DMS79 (cell line): ENCODE data around the gene SBF1.
"Not testable (repeated sequence)": the region's sequence is repeated elsewhere in the genome, so short reads cannot be mapped to it uniquely, and the experiment has no call there.

Experiments used
- DNase-seq: peaks from one replicate; lab custom pipeline; 2025; lab: John Stamatoyannopoulos, UW

Gene SBF1

DNA sequence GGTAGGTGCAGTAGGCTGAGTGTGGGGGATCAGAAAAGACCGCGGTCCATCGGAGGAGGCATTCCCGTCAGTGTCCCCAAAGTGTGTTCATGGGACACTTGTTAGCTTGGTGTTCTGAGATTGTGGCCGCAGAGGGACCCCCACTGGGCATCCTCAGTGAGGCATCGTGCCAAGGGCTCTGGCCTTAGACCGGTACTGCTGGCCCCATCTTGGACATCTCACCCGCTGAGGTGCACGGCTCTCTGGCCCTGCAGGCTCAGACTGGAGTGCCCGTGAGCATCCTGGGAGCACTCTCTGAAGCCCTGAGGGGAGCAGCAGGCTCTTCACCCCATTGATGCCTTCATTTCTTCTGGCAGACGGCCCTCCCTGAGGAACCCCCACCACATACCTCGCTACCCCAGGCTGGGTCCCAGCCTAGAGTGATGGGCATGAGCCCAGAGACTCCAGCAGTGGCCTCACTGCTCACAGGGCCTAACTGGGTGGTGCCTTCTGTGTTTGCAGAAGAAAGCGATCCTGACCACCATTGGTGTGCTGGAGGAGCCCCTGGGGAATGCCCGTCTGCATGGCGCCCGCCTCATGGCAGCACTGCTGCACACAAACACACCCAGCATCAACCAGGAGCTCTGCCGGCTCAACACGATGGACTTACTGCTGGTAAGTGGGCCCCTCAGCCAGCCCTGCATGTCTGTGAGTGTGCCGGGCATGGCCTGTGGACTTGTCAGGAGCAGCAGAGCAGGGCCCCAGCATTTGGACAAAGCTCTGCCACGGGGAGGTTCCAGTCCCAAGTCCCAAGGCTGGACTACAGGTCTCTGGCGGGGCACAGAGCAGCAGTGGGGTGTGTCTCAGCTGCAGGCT is 51.6 kb downstream of the SBF1 start:
- DNase-seq = no peak

DNA sequence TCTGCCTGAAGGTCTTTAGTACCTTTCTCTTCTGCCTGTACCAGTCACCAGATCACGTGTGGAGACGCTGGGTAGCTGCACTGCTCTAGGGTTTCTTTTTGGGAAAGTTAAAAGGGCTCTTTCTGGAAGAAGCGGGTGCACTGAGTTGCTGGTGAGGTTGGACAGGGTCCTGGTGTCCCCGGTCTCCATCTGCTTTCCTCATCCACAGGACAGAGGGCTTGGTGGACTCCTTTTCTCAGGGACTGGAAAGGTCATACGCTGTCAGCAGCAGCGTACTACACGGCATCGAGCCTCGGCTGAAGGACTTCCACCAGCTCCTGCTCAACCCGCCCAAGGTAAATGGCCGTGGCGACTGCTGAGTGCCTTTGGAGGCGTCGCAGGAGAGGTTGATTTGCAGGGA is 52.8 kb downstream of the SBF1 start:
- no peak for DNase-seq

DNA sequence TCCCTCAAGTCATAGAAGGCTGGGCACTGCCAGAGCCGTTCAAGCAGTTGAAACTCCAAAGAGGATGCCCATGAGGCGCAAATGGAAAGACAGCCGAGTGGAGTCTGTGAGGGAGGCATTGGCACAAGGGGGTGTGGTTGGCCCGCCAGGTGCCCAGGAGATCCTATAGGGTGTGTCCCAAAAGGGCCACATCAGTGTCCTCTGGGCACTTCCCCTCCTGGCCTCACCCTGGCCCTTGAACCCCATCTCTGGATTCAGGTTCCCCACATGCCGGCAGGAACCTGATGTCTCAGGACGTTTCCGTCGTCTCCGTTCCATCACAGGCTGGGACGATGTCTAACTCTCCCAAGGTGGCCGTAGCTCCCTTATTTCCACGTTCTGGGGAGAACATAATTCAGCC is 54.3 kb downstream of the SBF1 start:
- no peak for DNase-seq

DNA sequence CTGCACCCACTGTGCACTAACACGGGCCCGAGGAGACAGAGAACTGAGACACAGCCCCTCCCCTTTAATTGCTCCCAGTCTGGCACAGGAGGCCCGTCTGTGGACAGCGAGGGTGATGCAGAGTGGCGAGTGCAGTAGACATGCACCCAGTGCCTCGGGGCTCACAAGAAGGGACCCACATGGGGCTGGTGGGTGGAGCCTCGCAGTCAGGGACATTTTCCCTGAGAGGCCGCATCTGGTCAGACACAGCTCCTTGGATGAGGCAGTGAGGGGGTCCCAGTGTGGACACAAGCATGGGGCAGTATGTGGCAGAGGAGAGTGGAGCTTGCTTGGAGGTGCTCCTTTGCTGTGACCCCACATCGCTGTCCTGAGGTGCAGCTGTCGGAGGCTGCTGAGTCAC is 54.8 kb downstream of the SBF1 start:
- DNase-seq = no peak

DNA sequence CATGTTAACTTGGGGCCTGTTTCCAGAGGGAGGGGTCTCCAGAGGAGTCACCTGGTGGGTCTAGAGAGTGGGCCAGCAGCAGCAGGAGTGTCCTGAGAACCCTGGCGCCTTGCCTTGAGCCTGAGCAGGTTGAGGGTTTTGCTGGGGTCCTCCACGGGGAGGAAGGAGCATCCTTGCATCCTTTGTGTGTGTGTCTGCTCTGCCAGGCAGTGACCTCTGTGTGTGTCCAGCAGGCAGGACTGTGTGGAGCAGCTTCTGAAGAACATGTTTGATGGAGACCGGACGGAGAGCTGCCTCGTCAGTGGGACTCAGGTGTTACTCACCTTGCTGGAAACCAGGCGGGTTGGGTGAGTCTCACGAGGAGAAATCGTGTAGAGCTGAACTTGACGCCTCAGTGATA is 55.7 kb downstream of the SBF1 start:
- no peak for DNase-seq

DNA sequence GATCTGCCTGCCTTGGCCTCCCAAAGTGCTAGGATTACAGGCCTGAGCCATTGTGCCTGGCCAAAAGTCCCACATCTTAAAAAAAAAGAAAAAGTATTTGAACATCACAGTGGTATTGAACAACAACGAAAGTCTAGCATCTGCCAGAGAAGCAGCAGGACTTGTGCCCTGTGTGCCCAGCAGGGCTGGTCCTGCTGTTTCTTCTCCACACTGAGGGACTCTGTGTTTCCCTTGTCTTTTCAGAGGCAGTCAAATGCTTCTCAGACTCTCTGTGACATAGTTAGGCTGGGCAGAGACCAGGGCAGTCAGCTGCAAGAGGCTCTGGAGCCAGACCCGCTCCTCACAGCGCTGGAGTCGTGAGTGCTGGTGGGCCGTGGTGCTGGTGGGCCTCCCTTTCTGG is 56.2 kb downstream of the SBF1 start:
- no peak for DNase-seq

DNA sequence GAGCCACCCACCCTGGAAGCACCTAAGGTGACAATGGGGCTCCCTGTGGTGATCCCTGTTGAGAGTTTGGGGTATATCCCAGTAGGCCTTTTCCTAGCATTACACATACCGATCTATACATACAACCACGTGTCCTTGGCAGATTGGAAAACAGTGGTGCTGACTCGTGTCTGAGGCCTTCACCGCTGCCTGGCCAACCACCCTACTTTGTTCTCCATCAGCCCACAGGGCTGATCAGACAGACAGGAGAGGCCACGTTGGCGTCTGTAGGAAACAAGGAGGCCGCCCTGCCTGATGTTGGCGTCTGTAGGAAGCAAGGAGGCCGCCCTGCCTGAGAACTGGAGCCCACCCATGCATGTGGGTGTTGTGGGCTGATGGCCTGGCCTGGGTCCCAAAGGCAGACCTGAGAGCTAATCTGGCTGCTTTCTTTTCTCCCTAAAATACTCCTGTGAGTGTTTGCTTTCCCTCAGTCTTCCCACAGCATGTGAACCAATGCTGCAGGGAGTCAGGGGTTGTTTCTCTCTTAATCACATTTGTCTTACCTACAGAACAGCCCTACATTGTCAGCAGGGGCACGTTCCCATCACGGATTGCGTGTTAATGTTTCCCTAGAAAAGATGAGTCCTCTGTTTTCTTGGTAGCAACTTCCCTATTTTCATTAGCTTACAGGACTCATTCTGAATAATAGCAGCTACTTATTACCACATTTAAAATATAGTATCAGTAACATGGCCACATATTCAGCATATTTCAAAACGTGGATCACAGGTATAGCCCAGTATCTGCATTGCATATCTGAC is 57.2 kb downstream of the SBF1 start:
- no peak for DNase-seq

DNA sequence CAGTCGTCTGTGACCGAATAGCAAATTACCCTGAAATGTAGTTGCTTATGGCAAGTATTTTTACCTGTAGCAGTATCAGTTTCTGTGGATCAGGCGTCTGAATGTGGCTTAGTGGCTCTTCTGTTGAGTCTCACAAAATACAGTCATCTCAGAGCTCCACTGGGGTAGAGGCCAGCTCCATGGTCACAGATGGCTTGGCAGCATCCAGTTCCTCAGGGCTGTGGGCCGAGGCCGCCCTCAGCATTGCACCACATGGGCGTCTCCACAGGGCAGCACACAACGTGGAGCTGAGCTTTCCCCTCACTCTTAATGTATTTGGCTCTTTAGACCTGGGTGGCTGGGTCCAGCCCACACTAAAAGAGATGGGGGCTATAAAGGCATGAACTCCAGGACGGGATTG is 57.8 kb downstream of the SBF1 start:
- no peak for DNase-seq

DNA sequence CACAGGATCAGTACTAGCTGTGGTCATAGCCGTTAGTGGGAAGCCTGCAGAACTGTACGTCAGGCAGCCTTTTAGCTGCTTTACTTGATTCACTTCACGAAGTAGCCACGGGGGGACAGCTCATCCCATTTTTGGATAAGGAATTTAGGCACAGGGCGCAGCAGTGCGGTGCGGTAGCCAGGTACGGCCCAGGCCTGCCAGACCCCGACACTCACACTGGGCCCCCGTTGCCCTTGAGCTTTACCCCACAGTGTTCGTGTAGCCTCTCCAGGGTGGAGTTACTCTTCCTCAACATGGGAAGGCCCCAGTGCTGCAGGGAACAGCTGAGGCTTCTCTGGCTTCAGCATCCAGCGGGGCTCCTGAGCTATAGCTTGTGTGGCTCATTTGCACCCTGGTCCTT is 59.4 kb downstream of the SBF1 start:
- DNase-seq = no peak

DNA sequence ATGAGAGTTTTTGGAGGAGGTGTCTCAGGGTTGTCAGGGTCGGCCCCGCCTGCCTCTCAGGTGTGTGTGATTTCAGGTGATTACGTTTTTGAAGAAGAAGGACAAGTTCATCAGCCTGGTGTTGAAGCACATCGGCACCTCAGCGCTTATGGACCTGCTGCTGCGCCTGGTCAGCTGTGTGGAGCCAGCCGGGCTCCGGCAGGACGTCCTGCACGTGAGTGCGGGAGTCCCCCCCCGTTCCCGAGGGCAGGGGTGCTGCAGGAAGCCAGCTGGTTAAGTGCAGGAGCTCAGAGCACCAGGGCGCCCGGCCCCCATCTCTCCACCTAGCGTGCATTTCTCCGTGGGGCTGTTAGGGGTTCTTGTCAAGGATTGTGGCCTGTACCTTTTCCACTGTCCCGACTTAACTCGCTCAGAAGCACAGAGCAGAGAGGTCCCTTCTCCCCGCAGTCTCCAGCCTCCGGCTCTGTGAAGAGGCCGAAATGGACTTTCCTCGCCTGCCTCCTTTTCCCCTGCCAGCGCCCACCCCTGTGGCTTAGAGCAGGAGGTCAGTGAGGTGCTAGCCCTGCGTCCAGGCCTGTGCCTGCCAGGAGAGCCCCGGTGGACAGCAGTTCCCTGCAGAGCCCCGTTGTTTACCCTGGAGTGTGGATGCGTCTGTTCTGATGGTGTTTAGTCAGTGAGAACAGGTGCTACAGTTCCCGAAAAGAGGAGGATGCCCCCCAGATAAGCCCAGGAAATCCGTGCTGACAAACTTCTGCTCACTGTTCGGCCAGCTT is 60.2 kb downstream of the SBF1 start:
- DNase-seq = no peak

DNA sequence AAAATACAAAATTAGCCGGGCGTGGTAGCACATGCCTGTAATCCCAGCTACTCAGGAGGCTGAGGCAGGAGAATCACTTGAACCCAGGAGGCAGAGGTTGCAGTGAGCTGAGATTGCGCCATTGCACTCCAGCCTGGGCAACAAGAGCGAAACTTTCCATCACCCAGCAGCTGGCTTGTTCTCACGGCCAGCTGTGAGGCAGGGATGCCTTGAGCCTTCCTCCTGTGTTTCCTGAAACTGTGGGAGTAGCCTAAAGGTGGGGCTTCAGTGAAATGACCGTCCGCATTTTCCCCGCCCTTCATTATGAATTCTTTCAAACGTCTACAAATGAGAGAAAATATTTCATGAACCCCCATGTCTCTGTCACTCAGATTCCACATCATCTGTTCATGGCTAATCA is 65.9 kb downstream of the SBF1 start:
- DNase-seq = not testable (repeated sequence)

DNA sequence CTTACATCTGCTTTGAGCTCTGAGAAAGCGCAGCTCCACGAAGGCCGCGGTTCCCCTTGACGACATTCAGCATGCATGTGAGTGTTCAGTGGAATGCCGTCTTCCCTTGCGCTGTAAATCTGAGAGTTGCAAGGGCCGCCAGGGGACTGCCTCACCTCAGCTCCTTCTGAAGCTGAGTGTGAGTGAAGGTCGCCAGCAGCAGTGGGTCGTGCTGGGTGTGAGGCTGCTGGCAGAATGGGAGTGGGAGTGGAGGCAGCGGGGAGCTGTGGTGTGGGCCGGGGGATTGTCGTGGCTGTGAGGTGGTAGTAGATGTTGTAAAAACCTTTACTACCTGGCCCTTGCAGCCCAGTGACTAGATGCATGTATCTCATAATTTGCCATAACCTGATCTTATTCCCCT is 66.5 kb downstream of the SBF1 start:
- no peak for DNase-seq

DNA sequence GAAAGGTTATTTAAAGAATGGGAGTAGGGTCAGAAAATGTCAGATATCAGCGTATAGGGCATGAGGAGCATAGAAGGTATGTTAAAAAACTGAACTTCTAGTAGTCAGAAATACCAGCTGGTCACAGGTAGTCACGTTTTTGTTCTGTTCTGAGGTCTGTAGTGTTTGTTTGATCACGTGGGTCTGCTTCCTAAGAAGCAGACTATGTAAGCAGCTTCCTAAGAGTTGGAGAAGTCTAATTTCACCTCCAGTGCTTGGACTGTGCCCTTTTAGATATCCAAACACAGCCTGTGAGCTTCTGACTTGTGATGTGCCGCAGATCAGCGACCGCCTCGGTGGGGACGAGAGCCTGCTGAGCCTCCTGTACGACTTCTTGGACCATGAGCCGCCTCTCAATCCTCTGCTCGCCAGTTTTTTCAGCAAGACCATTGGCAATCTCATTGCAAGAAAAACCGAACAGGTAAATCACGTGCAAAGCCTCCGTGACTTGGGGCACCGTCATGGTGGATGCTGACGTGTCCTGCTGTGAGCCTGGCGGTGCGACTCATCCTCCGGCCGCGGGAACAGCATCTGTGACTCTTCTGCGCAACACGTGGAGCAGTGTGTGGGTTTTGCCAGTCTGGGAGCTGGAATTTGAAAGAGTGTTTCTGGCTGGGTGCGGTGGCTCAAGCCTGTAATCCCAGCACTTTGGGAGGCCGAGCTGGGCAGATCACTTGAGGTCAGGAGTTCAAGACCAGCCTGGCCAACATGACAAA is 68.2 kb downstream of the SBF1 start:
- DNase-seq = no peak

DNA sequence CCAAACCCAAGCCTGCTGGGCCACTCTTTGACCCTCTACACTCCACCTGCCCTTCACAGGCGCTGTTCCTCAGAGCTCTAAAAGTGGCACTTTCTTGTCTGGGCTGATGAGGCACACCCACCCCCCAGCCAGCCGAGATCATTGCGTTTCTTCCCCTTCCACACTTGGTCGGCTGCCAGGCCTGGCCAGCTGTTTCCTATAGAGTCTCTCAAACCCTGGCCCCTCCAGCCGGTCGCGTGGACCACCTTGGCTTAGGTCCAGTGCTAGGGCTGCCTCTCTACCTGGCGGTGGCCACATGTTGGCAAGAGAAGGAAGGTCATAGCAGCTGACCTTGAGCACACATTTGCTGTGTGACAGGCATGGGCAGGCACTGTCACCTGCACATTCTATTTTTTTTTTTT is 71.1 kb downstream of the SBF1 start:
- no peak for DNase-seq

DNA sequence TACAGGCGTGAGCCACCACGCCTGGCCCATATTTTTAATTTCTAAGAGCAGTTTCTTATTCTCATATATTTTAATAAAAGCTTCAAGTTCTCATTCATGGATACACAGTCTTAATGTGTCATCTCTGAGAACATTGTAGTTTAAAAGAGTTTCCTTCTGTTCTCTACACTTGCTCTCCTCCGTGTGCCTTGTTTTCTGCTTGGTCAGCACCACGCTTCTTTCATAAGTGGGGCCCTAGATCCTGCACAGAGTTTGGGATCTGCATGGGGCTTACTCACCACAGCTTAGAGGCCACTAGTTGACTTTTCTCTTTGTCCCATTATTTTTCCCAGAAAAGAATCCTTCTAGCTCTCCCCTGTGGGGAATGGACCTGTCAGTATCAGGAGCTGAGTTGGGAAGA is 72.9 kb downstream of the SBF1 start:
- no peak for DNase-seq

DNA sequence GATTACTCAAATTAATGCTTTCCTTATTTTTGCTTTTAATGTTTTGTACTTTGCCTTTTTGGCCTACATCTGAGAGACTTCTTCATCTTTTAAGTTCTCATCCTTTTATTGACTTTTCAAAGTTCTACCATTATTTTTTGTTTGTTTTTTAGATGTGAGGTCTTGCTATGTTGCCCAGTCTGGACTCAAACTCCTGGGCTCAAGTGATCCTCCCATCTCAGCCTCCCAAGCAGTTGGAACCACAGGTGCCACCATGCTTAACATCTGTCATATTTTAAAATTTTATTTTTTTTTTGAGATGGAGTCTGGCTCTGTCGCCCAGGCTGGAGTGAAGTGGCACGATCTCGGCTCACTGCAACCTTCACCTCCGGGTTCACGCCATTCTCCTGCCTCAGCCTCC is 73.9 kb downstream of the SBF1 start:
- DNase-seq = no peak

DNA sequence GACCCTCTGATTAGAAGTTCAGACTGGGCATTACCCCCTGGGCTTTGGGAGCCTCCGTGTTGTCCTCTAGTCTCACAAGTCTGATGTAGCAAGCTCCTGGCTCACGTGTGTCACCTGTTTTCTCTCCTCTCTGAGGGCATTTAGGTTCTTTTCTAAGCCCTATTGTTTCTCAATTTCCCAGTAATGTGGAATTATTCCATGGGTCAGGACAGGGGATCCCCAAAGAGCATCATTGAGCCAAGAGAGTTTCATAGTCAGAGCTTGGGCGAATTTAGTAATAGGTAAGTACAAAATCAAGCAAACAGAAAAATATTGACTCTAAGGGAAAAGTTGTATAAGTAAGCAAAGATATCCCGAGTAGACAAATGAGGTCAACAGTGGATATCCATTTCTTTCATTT is 74.4 kb downstream of the SBF1 start:
- DNase-seq = no peak

DNA sequence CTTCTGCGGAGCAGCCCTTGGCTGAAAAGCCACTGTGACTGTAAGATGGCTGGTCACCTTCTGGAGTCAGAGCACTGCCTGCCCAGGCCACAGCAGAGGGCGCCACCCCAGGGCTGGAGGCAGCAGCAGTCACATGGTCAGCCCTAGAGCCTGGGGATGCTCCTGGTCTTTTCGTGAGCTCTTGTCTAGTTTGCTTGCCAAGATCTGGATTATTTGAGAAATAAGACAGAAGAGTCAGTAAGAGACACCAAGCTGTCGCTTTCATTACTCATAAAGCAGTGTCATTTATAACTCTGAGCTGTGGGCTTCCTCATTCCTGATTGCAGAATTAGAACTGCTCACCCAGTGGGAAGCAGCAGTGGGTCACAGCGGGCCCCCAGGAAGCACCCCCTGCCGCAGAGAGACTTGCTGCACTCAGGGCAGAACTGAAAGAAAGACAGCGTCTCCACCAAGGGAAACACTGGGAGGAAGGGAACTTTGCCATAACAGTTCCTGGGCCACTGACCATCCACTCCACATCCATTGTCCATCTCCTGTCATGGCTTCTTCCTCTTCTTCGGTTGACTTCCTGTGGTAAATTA is 75.0 kb downstream of the SBF1 start:
- no peak for DNase-seq

DNA sequence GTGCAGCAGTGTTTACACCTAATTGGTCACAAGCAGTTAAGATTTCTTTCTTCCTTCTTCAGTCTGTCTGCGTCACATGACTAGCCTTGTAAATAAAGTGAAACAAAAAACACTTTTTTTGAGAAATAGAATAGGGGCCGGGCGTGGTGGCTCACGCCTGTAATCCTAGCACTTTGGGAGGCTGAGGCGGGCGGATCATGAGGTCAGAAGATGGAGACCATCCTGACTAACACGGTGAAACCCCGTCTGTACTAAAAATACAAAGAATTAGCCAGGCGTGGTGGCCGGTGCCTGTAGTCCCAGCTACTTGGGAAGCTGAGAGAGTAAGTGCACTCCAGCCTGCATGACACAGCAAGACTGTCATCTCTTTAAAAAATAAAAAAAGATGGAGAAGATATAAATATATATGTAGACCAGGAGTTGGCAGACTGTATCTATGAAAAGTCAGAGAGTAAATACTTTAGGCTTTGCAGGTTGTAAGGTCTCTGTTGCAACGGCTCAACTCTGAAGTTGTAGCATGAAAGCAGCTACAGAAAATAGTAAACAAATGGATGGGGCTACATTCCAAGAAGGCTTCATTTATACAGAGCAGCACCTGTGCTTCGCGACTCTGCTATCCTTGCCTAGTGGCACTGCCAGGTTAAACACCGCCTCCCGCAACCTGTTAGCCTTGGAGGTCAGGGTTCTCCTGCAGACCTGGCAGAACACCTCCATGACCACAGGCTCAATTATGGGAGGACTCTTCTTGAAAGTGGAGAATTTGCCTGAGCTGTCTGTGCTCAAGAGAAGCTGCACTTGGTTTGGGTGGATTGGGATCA is 75.8 kb downstream of the SBF1 start:
- peak; percentile 22 for DNase-seq

DNA sequence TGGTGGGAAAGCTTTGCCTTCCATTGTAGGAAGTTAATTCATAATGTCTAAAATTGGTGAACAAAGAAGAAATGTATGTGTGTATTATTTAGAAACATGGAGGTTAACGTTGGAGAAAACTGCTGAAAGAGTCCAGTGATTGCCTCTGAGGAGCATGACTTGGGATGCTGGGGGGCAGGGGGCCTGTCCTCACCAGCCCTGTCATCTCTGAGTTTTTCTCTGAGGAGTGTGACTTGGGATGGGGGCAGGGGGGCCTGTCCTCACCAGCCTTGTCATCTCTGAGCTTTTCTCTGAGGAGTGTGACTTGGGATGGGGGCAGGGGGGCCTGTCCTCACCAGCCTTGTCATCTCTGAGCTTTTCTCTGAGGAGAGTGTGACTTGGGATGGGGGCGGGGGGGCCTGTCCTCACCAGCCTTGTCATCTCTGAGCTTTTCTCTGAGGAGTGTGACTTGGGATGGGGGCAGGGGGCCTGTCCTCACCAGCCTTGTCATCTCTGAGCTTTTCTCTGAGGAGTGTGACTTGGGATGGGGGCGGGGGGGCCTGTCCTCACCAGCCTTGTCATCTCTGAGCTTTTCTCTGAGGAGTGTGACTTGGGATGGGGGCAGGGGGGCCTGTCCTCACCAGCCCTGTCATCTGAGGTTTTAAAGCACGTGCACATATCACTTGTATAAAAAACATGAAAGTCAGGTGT is 77.3 kb downstream of the SBF1 start:
- DNase-seq = not testable (repeated sequence)
